ENCODE results near the gene CD27. TPM values are rescaled to one million over a fixed set of nuclear protein-coding genes. Genes with fewer than 3 reads are reported as not detected.

The CD27 gene
- total RNA-seq, 1 donor, result not detected

DNA sequence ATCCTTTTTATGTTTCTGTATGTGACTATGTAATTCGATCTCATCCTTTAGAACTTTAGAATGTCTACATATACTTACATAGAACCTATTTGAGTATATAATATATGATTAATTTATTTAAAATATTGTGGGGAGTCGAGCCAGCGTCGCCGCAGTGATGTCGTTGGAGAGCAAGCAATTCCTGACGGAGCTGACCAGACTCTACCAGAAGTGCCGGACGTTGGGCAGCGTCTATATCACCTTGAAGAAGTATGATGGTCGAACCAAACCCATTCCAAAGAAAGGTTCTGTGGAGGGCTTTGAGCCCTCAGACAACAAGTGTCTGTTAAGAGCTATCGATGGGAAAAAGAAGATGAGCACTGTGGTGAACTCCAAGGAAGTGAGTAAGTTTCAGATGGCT lies 6.4 kb upstream of the CD27 start:
- Histone ChIP-seq H3K9me3 (ENCODE audit: low read depth, low read length) (no peaks in the 10 kb centered on the region), H3K4me2 (ENCODE audit: insufficient read depth, low read length) (no peak overlapping the region), H3K4me1 (ENCODE audit: insufficient read depth, low read length) (no peaks in the 10 kb centered on the region), H3K79me2 (ENCODE audit: insufficient read depth, low read length) (no peaks in the 10 kb centered on the region), H3K27me3 (ENCODE audit: insufficient read depth, low read length) (no peaks in the 10 kb centered on the region), H3K27ac (ENCODE audit: low read depth, low read length) (no peak overlapping the region), H2AFZ (ENCODE audit: low read length) (no peak overlapping the region), H3K36me3 (ENCODE audit: insufficient read depth, low read length) (peaks cover 5% of the 10 kb centered on the region), H3K4me3 (ENCODE audit: insufficient read depth, low read length) (no peak overlapping the region), H4K20me1 (ENCODE audit: insufficient read depth, low read length) (no peaks in the 10 kb centered on the region)
- TF ChIP-seq, protein P1, sequence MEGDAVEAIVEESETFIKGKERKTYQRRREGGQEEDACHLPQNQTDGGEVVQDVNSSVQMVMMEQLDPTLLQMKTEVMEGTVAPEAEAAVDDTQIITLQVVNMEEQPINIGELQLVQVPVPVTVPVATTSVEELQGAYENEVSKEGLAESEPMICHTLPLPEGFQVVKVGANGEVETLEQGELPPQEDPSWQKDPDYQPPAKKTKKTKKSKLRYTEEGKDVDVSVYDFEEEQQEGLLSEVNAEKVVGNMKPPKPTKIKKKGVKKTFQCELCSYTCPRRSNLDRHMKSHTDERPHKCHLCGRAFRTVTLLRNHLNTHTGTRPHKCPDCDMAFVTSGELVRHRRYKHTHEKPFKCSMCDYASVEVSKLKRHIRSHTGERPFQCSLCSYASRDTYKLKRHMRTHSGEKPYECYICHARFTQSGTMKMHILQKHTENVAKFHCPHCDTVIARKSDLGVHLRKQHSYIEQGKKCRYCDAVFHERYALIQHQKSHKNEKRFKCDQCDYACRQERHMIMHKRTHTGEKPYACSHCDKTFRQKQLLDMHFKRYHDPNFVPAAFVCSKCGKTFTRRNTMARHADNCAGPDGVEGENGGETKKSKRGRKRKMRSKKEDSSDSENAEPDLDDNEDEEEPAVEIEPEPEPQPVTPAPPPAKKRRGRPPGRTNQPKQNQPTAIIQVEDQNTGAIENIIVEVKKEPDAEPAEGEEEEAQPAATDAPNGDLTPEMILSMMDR (IDR thresholded peaks at IDR 0.05; ENCODE audit: extremely low read depth, low read depth, low read length), result no peak
- DNase-seq (ENCODE audit: insufficient read length, low spot score, missing footprints), result no peak

DNA sequence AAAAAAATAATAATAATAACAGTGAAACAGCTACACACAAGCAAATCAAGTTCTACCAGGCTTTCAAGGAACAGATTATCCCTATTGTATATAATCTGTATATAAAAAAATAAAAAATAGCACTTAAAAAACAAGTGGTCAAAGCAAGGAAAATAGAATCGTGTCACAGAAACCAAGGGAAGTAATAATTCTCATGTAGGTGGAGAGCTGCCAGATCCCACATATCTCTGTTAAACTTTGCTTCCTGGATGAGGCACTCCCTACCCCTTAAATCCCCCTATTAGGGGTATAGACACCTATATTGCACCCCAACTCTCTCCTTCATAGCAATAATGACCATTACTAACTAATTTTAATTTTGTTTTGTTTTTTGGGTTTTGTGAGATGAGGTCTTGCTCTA lies 4.4 kb upstream of the CD27 start:
- Histone ChIP-seq H3K9me3 (ENCODE audit: low read depth, low read length) (no peaks in the 10 kb centered on the region), H3K79me2 (ENCODE audit: insufficient read depth, low read length) (no peaks in the 10 kb centered on the region), H2AFZ (ENCODE audit: low read length) (no peak overlapping the region), H3K36me3 (ENCODE audit: insufficient read depth, low read length) (peaks cover 15% of the 10 kb centered on the region), H3K4me1 (ENCODE audit: insufficient read depth, low read length) (no peaks in the 10 kb centered on the region), H4K20me1 (ENCODE audit: insufficient read depth, low read length) (no peaks in the 10 kb centered on the region), H3K27me3 (ENCODE audit: insufficient read depth, low read length) (no peaks in the 10 kb centered on the region), H3K4me2 (ENCODE audit: insufficient read depth, low read length) (no peak overlapping the region), H3K4me3 (ENCODE audit: insufficient read depth, low read length) (no peak overlapping the region), H3K27ac (ENCODE audit: low read depth, low read length) (no peak overlapping the region)
- TF ChIP-seq, protein P1 (IDR thresholded peaks at IDR 0.05; ENCODE audit: extremely low read depth, low read depth, low read length), result no peak
- DNase-seq (ENCODE audit: insufficient read length, low spot score, missing footprints), result no peak

DNA sequence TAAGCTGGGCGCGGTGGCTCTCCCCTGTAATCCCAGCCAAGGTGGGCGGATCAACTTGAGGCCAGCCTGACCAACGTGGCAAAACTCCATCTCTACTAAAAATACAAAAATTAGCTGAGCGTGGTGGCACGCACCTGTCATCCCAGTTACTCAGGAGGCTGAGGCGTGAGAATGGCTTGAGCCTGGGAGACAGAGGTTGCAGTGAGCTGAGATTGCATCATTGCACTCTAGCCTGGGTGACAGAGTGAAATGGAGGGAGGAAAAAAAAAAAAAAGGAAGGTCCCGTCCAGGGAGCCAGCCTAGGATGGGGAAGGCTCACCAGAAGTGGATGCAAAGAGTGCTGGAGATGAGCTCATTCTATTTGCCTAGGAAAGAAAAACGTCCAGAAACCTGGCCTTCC lies 1.9 kb upstream of the CD27 start:
- no peak for DNase-seq (ENCODE audit: insufficient read length, low spot score, missing footprints)
- H3K36me3 ChIP-seq (ENCODE audit: insufficient read depth, low read length), result peaks cover 32% of the 10 kb centered on the region

DNA sequence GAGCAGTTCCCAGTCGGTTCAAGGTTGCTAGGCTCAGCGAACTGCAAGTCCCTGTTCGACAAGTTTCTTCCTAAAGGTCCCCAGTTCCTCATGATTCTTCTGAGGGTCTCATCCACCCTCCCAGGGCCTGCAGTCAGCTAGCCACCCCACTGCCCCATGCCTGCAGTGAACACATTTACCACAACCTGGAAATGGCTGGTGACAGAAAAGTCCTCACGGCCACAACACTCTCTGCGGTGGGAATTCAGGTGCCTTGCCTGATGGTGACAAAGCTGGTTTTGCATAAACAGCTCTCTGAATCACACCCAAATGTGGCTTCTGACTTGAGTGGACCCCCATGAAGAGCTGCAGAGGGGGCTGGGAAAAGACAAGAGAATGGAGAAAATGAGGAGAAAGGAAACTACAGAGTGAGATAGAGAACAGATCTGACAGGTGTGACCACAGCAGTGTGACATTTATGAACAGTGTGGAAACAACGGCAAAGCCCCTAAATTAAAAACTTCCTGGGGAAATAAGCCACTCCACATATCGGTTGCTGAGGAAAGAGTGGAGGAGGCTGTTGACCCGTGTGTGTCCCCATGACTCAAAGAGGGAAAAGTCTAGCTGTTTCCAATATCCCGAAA lies 1.3 kb upstream of the CD27 start:
- Histone ChIP-seq H3K27me3 (ENCODE audit: insufficient read depth, low read length) (no peaks in the 10 kb centered on the region), H2AFZ (ENCODE audit: low read length) (no peak overlapping the region), H3K36me3 (ENCODE audit: insufficient read depth, low read length) (peaks cover 37% of the 10 kb centered on the region), H3K4me3 (ENCODE audit: insufficient read depth, low read length) (no peak overlapping the region), H3K4me2 (ENCODE audit: insufficient read depth, low read length) (no peak overlapping the region), H3K27ac (ENCODE audit: low read depth, low read length) (no peak overlapping the region), H3K79me2 (ENCODE audit: insufficient read depth, low read length) (no peaks in the 10 kb centered on the region), H3K9me3 (ENCODE audit: low read depth, low read length) (no peaks in the 10 kb centered on the region), H3K4me1 (ENCODE audit: insufficient read depth, low read length) (no peaks in the 10 kb centered on the region), H4K20me1 (ENCODE audit: insufficient read depth, low read length) (no peaks in the 10 kb centered on the region)
- TF ChIP-seq, protein P1 (IDR thresholded peaks at IDR 0.05; ENCODE audit: extremely low read depth, low read depth, low read length), result no peak
- DNase-seq (ENCODE audit: insufficient read length, low spot score, missing footprints), result no peak

More for the DNA sequence above, 1.9 kb upstream of the CD27 start:
- H3K79me2 ChIP-seq (ENCODE audit: insufficient read depth, low read length), result no peaks in the 10 kb centered on the region
- H3K4me2 ChIP-seq (ENCODE audit: insufficient read depth, low read length), result no peak overlapping the region
- TF ChIP-seq, protein P1 (IDR thresholded peaks at IDR 0.05; ENCODE audit: extremely low read depth, low read depth, low read length), result no peak
- H3K27ac ChIP-seq (ENCODE audit: low read depth, low read length), result no peak overlapping the region
- no peaks in the 10 kb centered on the region for H4K20me1 ChIP-seq (ENCODE audit: insufficient read depth, low read length)
- H2AFZ ChIP-seq (ENCODE audit: low read length), result no peak overlapping the region
- no peaks in the 10 kb centered on the region for H3K9me3 ChIP-seq (ENCODE audit: low read depth, low read length)
- no peaks in the 10 kb centered on the region for H3K4me1 ChIP-seq (ENCODE audit: insufficient read depth, low read length)
- no peak overlapping the region for H3K4me3 ChIP-seq (ENCODE audit: insufficient read depth, low read length)
- no peaks in the 10 kb centered on the region for H3K27me3 ChIP-seq (ENCODE audit: insufficient read depth, low read length)

All from osteoblast (primary cell).